K562 (cell line): Measurements from ENCODE around the gene CDSN. TPM values are rescaled to one million over a fixed set of nuclear protein-coding genes. Genes with fewer than 3 reads are reported as not detected.
A peak's percentile ranks its signal among the peaks of the same experiment; 100 is the strongest.

Source experiments
- CSDE1 ChIP-seq, 2 experiments: fragments of 450-650 bp; IDR thresholded peaks; 2 replicates each; pipeline ENCODE4 v1.6.1; 2016; ENCODE audit warnings: mild to moderate bottlenecking in 1 of 2
- FOXK1 ChIP-seq: sonication (generic); formaldehyde crosslinking; IDR thresholded peaks from 2 replicates; pipeline ENCODE4 v1.8.0; 2022; ENCODE audit warnings: missing genetic modification reagents, mild to moderate bottlenecking, borderline replicate concordance
- MAFK ChIP-seq: IDR thresholded peaks from 2 replicates; pipeline ENCODE4 v1.6.1; 2011; ENCODE audit warnings: low read length, improper control_type of control experiment
- MCM2 ChIP-seq: fragments of 450-650 bp; IDR thresholded peaks from 2 replicates; pipeline ENCODE4 v1.6.1; 2017; ENCODE audit warnings: low read depth, mild to moderate bottlenecking
- MEF2D ChIP-seq: conservative IDR thresholded peaks from 2 replicates; pipeline ENCODE4 v1.6.1; 2016; ENCODE audit warnings: low read depth, missing genetic modification characterization, missing compliant biosample characterization
- NCOA1 ChIP-seq: fragments of 450-650 bp; IDR thresholded peaks from 2 replicates; pipeline ENCODE4 v1.6.1; 2016; ENCODE audit warnings: low read depth
- NFXL1 ChIP-seq: fragments of 450-650 bp; formaldehyde crosslinking; IDR thresholded peaks from 2 replicates; pipeline ENCODE4 v1.4.0; 2021; ENCODE audit warnings: mild to moderate bottlenecking
- RFX5 ChIP-seq: IDR thresholded peaks from 2 replicates; pipeline ENCODE4 v1.6.1; 2011; ENCODE audit warnings: low read depth, mild to moderate bottlenecking, improper control_type of control experiment, low read length
- SMC3 ChIP-seq: conservative IDR thresholded peaks from 2 replicates; pipeline ENCODE4 v1.6.1; 2011; ENCODE audit warnings: low read depth, low read length, improper control_type of control experiment; ENCODE audit not compliant: insufficient read depth
- XRCC5 ChIP-seq: fragments of 200-400 bp; formaldehyde crosslinking; IDR thresholded peaks from 2 replicates; pipeline ENCODE4 v1.6.1; 2017; ENCODE audit warnings: low read depth, mild to moderate bottlenecking, low read length
- ZNF184 ChIP-seq: sonication (generic); formaldehyde crosslinking; IDR thresholded peaks from 2 replicates; pipeline ENCODE4 v1.5.0; 2020; ENCODE audit warnings: missing genetic modification reagents
- ZNF77 ChIP-seq: fragments of 250-450 bp; sonication (Bioruptor Pico); IDR thresholded peaks from 2 replicates; pipeline ENCODE4 v1.5.0; 2020
- polyA plus RNA-seq, 8 experiments: library from polyadenylated mRNA; depleted of rRNA in 4 of 8; stranded (reverse) in 5 of 8; unstranded in 3 of 8; fragments of >200 nt; fragmentation: Nextera tagmentation in 2 of 8; fragmentation: Illumina TruSeq in 1 of 8; extraction: Ambion mirVana in 2 of 8; extraction: Trizol in 1 of 8; gene quantifications; 2 replicates each; pipeline versions ENCODE4 v1.2.1 to v1.2.3, GENCODE V29; 2011 to 2014; ENCODE audit warnings: inconsistent platforms in 1 of 8, missing spikeins in 1 of 8
- total RNA-seq, 7 experiments: library from RNA; depleted of rRNA in 6 of 7; stranded (reverse); fragments of >200 nt in 6 of 7; fragmentation: Illumina TruSeq in 2 of 7; extraction: Trizol in 2 of 7; gene quantifications; 2 replicates each; pipeline versions ENCODE4 v1.2.1 to v1.2.3, GENCODE V29; 2011 to 2021; ENCODE audit warnings: low replicate concordance in 1 of 7
- TF ChIP-seq, protein P1 (sequence below): fragments of 200-600 bp; sonication (generic); IDR thresholded peaks from one replicate; pipeline ENCODE4 v1.6.1; 2012; ENCODE audit warnings: mild to moderate bottlenecking, low read depth, low read length, inconsistent platforms
- TF ChIP-seq, protein P2 (sequence below), 2 experiments: fragments of 450-650 bp in 1 of 2; sonication (generic) in 1 of 2; formaldehyde crosslinking in 1 of 2; IDR thresholded peaks in 1 of 2; conservative IDR thresholded peaks in 1 of 2; 2 replicates each; pipeline versions ENCODE4 v1.6.1 to v1.8.1; 2016 to 2023; ENCODE audit warnings: mild to moderate bottlenecking in 2 of 2, moderate library complexity in 2 of 2, inconsistent platforms in 1 of 2, missing genetic modification reagents in 1 of 2
- TF ChIP-seq, protein P3 (sequence below): fragments of 450-650 bp; IDR thresholded peaks from 2 replicates; pipeline ENCODE4 v1.6.1; 2014; ENCODE audit warnings: low read depth, mild to moderate bottlenecking, moderate library complexity, borderline replicate concordance

The CDSN gene
- total and polyA plus RNA-seq, 9 of the 15 experiments (the other 6 are each of a cell fraction or from before 2014, with no cell fraction given) = not detected

DNA sequence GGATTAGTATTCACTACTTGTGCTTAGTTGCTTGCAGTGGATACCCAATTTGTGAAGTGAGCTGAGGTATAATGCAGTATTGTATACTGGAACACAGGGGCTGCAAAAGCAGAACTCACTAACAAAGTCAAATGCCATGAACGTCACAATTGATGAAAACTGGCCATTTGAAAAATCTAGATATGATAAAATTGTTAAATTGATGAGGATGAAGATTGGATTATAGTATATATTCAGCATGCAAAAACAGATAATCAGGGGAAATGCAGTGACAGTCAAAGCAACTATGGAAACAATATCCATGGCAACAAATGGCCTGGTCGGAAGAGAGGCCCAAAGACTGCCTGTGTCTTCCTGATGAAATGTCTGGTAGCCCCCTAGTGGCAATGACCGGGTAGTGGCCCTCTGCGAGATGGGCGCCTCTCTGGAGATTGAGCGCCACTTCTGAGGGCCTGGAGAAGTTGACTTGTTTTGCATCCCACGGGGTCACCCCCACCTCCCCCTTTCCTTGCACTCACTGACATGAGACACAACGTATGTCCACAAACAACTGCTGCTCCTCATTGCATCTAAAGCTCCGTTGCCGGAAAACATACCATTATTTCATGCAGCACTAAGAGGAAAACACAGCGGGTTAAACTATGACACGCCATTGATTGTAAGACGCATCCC, 51.4 kb downstream of the CDSN start (continued):
- TF ChIP-seq, protein P1, sequence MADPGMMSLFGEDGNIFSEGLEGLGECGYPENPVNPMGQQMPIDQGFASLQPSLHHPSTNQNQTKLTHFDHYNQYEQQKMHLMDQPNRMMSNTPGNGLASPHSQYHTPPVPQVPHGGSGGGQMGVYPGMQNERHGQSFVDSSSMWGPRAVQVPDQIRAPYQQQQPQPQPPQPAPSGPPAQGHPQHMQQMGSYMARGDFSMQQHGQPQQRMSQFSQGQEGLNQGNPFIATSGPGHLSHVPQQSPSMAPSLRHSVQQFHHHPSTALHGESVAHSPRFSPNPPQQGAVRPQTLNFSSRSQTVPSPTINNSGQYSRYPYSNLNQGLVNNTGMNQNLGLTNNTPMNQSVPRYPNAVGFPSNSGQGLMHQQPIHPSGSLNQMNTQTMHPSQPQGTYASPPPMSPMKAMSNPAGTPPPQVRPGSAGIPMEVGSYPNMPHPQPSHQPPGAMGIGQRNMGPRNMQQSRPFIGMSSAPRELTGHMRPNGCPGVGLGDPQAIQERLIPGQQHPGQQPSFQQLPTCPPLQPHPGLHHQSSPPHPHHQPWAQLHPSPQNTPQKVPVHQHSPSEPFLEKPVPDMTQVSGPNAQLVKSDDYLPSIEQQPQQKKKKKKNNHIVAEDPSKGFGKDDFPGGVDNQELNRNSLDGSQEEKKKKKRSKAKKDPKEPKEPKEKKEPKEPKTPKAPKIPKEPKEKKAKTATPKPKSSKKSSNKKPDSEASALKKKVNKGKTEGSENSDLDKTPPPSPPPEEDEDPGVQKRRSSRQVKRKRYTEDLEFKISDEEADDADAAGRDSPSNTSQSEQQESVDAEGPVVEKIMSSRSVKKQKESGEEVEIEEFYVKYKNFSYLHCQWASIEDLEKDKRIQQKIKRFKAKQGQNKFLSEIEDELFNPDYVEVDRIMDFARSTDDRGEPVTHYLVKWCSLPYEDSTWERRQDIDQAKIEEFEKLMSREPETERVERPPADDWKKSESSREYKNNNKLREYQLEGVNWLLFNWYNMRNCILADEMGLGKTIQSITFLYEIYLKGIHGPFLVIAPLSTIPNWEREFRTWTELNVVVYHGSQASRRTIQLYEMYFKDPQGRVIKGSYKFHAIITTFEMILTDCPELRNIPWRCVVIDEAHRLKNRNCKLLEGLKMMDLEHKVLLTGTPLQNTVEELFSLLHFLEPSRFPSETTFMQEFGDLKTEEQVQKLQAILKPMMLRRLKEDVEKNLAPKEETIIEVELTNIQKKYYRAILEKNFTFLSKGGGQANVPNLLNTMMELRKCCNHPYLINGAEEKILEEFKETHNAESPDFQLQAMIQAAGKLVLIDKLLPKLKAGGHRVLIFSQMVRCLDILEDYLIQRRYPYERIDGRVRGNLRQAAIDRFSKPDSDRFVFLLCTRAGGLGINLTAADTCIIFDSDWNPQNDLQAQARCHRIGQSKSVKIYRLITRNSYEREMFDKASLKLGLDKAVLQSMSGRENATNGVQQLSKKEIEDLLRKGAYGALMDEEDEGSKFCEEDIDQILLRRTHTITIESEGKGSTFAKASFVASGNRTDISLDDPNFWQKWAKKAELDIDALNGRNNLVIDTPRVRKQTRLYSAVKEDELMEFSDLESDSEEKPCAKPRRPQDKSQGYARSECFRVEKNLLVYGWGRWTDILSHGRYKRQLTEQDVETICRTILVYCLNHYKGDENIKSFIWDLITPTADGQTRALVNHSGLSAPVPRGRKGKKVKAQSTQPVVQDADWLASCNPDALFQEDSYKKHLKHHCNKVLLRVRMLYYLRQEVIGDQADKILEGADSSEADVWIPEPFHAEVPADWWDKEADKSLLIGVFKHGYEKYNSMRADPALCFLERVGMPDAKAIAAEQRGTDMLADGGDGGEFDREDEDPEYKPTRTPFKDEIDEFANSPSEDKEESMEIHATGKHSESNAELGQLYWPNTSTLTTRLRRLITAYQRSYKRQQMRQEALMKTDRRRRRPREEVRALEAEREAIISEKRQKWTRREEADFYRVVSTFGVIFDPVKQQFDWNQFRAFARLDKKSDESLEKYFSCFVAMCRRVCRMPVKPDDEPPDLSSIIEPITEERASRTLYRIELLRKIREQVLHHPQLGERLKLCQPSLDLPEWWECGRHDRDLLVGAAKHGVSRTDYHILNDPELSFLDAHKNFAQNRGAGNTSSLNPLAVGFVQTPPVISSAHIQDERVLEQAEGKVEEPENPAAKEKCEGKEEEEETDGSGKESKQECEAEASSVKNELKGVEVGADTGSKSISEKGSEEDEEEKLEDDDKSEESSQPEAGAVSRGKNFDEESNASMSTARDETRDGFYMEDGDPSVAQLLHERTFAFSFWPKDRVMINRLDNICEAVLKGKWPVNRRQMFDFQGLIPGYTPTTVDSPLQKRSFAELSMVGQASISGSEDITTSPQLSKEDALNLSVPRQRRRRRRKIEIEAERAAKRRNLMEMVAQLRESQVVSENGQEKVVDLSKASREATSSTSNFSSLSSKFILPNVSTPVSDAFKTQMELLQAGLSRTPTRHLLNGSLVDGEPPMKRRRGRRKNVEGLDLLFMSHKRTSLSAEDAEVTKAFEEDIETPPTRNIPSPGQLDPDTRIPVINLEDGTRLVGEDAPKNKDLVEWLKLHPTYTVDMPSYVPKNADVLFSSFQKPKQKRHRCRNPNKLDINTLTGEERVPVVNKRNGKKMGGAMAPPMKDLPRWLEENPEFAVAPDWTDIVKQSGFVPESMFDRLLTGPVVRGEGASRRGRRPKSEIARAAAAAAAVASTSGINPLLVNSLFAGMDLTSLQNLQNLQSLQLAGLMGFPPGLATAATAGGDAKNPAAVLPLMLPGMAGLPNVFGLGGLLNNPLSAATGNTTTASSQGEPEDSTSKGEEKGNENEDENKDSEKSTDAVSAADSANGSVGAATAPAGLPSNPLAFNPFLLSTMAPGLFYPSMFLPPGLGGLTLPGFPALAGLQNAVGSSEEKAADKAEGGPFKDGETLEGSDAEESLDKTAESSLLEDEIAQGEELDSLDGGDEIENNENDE = no peak
- TF ChIP-seq ZNF184 (CRISPR knock-in tag) (no peak), MEF2D (tag) (no peak), MCM2 (no peak), NFXL1 (CRISPR knock-in tag) (no peak), MAFK (no peak), XRCC5 (0 out of 2 replicates have a peak, but pooled peaks have one; percentile 22), CSDE1 (IDR thresholded peaks at IDR 0.05) (peak in 1 of 2 experiments; percentile 83; a peak in 2 of 4 replicates), RFX5 (no peak), ZNF77 (CRISPR knock-in tag) (no peak), FOXK1 (CRISPR knock-in tag) (peak; percentile 81; the same call in 1 of the 2 replicates), SMC3 (peak; percentile 64; the same call in 1 of the 2 replicates), NCOA1 (no peak)
- TF ChIP-seq, protein P2, sequence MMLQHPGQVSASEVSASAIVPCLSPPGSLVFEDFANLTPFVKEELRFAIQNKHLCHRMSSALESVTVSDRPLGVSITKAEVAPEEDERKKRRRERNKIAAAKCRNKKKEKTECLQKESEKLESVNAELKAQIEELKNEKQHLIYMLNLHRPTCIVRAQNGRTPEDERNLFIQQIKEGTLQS (IDR thresholded peaks at IDR 0.05) = no peak
- TF ChIP-seq, protein P2 (CRISPR knock-in tag; conservative IDR thresholded peaks at IDR 0.05) = no peak
- TF ChIP-seq, protein P3, sequence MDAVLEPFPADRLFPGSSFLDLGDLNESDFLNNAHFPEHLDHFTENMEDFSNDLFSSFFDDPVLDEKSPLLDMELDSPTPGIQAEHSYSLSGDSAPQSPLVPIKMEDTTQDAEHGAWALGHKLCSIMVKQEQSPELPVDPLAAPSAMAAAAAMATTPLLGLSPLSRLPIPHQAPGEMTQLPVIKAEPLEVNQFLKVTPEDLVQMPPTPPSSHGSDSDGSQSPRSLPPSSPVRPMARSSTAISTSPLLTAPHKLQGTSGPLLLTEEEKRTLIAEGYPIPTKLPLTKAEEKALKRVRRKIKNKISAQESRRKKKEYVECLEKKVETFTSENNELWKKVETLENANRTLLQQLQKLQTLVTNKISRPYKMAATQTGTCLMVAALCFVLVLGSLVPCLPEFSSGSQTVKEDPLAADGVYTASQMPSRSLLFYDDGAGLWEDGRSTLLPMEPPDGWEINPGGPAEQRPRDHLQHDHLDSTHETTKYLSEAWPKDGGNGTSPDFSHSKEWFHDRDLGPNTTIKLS = no peak
